ENCODE results near the gene TNFSF9.
"Not testable (repeated sequence)": the region's sequence is repeated elsewhere in the genome, so short reads cannot be mapped to it uniquely, and the experiment has no call there.

Gene TNFSF9

DNA sequence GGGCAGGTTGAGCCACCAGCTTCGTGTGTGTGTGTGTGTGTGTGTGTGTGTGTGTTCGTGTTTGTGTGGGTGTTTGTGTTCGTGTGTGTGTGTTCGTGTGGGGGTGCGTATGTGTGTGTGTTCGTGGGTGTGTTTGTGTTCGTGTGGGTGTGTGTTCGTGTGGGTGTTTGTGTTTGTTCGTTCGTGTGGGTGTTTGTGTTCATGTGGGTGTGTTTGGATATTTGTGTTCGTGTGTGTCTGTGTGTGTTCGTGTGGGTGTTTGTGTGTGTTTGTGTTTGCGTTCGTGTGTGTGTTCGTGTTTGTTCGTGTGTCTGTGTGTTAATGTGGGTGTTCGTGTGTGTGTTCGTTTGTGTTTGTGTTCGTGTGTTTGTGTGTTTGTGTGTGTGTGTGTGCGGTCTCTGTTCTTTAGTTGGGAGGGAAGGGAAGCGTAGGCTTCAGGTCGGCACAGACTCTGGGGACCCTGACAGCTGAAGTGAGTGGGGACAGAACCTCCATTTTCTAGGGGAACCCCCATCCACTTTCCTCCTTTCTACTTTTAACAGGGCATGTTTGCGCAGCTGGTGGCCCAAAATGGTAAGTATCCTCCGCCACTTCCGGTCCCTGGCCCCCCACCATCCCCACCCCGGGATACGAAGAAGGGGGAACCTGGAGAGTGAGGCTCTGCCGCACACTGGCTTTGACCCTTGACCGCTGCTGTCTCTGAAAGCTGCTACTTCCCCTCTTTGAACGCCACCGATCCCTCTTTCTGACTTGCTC, 1.6 kb downstream of the TNFSF9 start:
- DNase-seq (ENCODE audit: low spot score), result peak; percentile 46

- DNase-seq (ENCODE audit: low spot score), result no peak
These were observed 2.1 kb downstream of the TNFSF9 start for GRCh38 chr19:6533000-6533328.

GRCh38 chr19:6533746-6534418, 3.1 kb downstream of the TNFSF9 start:
- DNase-seq (ENCODE audit: low spot score), result no peak

- DNase-seq (ENCODE audit: low spot score), result no peak
These were observed 3.7 kb downstream of the TNFSF9 start for GRCh38 chr19:6534451-6535093.

DNA sequence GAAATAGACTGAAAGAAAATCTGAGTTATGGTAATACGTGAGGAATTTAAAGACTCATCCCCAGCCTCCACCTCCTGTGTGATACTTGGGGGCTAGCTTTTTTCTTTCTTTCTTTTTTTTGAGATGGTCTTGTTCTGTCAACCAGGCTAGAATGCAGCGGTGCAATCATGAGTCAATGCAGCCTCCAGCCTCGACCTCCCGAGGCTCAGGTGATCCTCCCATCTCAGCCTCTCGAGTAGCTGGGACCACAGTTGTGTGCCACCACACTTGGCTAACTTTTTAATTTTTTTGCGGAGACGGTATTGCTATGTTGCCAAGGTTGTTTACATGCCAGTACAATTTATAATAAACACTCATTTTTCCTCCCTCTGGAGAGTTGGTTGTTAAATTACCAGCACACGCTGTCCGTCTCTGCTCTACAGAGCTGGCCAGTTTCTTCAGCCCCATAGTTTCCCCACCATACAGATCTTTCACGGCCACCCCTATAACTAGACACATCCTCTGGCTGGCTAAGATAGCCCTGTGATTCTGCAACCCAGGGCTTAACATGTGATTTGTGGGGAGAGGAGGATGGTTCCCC, 4.8 kb downstream of the TNFSF9 start:
- DNase-seq (ENCODE audit: low spot score), result no peak

DNA sequence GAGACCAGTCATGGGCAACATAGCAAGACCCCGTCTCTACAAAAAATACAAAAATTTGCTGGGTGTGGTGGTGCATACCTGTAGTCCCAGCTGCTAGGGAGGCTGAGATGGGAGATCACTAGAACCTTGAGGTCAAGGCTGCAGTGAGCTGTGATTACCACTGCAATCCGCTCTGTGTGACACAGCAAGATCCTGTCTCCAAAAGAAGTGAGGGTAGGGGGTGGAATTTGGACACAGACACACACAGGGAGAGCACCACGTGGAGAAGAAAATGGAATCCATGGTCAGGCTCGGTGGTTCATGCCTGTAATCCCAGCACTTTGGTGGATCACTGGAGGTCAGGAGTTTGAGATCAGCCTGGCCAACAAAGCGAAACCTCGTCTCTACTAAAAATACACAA, 8.7 kb downstream of the TNFSF9 start:
- DNase-seq (ENCODE audit: low spot score), result no peak

DNA sequence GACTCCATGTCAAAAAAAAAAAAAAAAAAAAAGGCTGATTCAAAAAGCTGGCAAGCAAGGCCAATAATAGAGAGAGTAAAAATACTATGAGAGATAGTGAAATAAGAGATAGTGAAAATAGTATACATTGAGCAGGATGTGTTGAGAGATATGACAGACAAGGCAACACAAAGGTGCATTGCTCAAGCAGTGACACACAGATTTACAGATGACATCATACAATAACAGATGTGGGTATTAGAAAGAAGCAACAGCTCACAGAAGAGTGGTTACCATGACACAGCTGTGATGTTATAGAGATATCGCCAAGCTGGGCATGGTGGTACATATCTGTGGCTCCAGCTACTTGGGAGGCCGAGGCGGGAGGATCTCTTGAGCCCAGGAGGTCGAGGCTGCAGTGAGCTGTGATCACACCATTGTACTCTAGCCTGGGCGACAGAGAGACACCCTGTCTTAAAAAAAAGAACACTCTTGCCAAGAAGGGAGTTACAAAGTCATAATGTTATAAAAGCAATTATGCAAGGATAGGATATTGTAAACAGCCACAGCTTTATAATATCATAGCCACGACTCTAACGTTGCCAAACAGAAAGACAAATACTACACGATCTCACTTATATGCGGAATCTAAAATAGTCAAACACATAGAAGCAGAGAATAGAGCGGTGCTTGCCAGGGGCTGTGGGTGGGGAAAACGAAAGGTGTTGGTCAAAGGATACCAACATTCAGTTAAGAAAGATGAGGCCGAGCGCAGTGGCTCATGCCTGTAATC, 10.3 kb downstream of the TNFSF9 start:
- DNase-seq (ENCODE audit: low spot score), result no peak

DNA sequence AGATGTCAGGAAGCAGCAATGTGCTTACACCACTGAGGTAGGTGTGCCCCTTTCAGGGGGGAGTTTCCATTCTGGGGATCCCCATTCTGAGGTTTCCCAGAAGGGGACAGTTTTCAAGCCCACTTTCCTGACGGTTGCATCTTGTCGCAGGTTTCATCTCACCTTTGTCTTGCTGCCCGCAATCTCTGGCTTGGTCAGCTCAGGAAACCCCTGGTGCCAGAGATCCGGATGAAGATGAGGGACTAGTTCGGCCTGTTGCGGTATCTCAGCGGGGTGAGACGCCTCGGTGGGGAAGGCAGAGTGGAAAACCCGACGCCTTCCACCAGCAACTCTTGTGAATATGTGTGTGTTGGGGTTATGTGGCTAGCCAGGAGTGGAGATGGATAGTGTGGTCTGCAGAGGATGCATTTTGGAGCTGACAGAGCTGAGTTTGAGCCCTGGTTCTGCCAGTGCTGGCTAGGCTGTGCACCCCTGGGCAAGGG, 13.1 kb downstream of the TNFSF9 start:
- no peak for DNase-seq (ENCODE audit: low spot score)

GRCh38 chr19:6550679-6551078, 19.9 kb downstream of the TNFSF9 start:
- not testable (repeated sequence) for DNase-seq (ENCODE audit: low spot score)

- no peak for DNase-seq (ENCODE audit: low spot score)
These were observed 20.3 kb downstream of the TNFSF9 start for GRCh38 chr19:6551091-6551490.

DNA sequence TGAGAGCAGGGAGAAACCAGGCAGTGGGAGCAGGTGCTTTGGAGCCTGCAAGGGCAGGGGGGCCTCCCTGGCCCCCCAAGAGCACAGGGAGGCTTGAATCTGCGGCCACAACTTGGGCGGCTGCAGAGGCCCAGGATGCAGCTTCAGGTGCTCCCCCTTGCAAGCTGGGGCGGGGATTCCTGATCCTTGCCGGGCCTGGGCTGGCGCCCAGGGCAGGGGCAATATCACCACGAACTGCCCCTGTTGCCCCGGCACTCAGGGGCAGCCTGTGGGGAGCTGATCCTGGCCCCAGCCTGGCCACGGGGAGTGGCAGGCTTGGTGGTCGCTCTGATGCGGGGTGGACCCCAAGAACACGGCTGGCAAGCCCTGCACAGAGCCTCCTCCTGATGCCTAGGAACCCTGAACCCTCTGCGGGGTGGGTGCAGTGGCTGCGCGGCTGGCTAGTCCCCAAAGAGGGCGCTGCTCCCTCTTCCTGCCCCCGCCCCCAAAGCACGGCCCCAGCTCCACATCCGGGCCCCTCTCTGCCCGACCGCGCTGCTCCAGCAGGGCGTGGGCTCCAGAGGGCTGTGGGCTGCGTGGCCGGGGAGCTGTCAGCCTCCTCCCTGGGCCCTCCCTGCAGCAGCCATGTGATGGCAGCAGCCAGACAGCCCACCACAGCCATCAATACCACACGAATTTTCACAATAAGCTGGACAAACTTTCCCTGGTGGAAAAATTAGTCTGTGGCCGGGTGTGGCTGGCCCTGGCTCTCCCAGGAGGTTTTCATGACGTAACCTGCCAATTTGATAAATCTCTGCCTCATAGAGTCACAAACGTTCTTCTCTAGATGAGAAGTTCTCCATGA, 21.0 kb downstream of the TNFSF9 start:
- DNase-seq (ENCODE audit: low spot score), result no peak

DNA sequence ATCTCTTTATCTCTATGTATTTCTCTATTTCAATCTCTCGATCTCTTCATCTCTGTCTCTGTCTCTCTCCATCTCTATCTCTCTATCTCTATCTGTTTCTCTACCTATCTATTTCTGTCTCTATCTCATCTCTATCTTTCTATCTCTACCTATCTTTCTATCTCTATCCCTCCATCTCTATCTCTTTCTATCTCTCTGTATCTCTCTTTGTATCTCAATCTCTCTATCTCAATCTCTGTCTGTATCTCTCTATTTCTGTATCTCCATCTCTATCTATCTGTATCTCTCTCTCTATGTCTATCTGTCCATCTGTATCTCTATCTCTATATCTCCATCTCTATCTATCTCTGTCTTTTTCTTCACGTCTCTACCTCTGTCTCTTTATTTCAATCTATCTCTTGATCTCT, 25.2 kb downstream of the TNFSF9 start:
- DNase-seq (ENCODE audit: low spot score), result no peak

- DNase-seq (ENCODE audit: low spot score), result no peak
These were observed 25.8 kb downstream of the TNFSF9 start for GRCh38 chr19:6556480-6557195.

DNA sequence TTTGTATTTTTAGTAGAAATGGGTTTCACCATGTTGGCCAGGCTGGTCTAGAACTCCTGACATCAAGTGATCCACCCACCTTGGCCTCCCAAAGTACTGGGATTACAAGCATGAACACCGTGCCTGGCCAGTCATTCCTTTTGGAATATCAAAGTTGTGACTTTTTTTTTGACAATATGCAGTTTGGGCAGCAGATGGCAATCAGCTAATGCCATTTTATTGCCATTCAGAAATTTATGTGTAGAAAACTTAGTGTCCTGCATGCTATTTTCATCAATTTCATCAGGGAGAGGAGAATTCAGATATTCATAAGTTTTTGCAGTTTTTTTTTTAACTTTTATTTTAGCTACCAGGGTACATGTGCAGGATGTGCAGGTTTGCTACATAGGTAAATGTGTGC, 31.6 kb downstream of the TNFSF9 start:
- DNase-seq (ENCODE audit: low spot score), result not testable (repeated sequence)

DNA sequence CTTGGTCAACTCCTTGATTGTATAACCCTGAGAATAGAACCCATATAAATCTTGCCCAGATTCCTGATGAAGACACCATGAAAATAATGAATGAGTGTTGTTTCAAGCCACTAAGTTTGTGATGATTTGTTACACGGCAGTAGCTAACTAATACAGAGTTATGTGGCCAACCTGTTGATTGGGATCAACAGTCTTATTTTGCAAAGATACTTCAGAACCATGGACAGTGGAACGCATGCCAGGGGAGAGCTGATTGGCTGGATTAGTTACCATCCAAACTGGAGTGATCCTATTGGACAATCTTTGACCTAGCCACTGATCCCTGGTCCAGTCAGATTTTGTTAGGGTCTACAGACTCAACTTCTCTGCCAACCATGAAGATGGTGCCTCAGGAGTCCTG, 33.6 kb downstream of the TNFSF9 start:
- no peak for DNase-seq (ENCODE audit: low spot score)

DNA sequence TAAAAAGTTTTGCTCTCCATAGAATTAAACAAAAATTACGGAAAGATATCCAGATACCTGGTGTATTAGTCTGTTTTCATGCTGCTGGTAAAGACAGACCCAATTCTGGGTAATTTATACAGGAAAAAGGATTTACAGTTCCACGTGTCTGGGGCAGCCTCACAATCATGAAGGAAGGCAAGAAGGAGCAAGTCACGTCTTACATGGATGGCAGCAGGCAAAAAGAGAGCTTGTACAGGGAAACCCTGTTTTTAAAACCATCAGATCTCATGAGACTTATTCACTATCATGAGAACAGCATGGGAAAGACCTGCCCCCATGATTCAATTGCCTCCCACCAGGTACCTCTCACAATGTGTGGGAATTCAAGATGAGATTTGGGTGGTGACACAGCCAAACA, 35.9 kb downstream of the TNFSF9 start:
- not testable (repeated sequence) for DNase-seq (ENCODE audit: low spot score)

DNA sequence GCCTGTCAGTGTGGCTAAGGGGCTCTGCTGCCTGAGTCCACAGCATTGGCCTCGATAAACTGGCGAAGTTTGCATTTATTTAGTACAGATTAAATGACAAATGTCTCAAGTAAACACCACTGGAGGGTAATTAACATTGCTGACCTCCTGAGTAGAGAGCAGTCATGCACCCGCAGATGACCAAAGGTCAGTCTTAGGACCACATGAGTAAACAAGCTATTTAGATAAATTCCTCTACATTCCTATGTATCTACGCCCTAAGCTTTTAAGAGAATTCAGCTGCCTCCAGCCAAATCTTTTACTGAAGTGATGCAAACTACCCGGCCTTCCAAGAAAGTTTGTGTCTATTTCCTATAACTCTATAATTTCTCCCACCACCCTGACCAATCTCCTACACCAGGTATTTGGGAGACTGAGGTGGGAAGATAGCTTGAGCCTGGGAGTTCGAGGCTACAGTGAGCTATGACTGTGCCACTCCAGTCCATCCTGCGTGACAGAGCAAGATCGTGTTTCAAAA, 37.2 kb downstream of the TNFSF9 start:
- no peak for DNase-seq (ENCODE audit: low spot score)

GRCh38 chr19:6568816-6569215, 38.0 kb downstream of the TNFSF9 start:
- no peak for DNase-seq (ENCODE audit: low spot score)

DNA sequence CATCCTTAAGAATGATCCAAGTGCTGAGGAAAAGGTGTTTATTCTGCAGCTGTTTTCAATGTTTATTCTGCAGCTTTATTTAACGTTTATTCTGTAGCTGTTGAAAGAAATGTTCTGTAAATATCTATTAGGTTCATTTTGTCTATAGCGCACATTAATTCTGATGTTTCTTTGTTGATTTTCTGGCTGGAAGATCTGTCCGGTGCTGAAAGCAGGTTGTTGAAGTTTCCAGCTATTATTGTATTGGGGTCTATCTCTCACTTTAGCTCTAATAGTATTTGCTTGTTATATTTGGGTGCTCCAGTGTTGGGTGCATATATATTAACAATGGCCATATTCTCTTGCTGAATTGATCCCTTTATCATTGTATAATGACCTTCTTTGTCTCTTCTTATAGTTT, 39.9 kb downstream of the TNFSF9 start:
- no peak for DNase-seq (ENCODE audit: low spot score)

- no peak for DNase-seq (ENCODE audit: low spot score)
These were observed 40.3 kb downstream of the TNFSF9 start for GRCh38 chr19:6571167-6571566.
